Right lung (tissue), 5 donors: ENCODE results near the gene C1orf167. TPM values are rescaled to one million over a fixed set of nuclear protein-coding genes. Genes with fewer than 3 reads are reported as not detected.
A peak's percentile ranks its signal among the peaks of the same experiment; 100 is the strongest.

Experiments
- DNase-seq, 2 donors: peaks; one replicate each; pipeline ENCODE4 v3.0.0-alpha.2; 2013
- polyA plus RNA-seq, 5 donors: library from polyadenylated mRNA; unstranded; fragments of 120-200 nt; gene quantifications; one replicate each; pipeline versions ENCODE4 v1.2.1 to v1.2.3, GENCODE V29; 2013; ENCODE audit warnings: inconsistent platforms in 1 of 5, low replicate concordance in 1 of 5; ENCODE audit not compliant: insufficient read length in 5 of 5, insufficient read depth in 1 of 5

C1orf167 gene
- polyA plus RNA-seq, 5 donors = 0.29 to 0.55 TPM; not detected in 3

- peak; percentile 35 to 36 for DNase-seq
Observed at GRCh38 chr1:11736746-11737639, 25.0 kb upstream of the C1orf167 start.

- DNase-seq = no peak
Observed at GRCh38 chr1:11738096-11738495, 23.9 kb upstream of the C1orf167 start.

- no peak for DNase-seq
Observed at GRCh38 chr1:11738783-11739182, 23.2 kb upstream of the C1orf167 start.

GRCh38 chr1:11740258-11741192 lies 21.5 kb upstream of the C1orf167 start:
- DNase-seq = no peak

GRCh38 chr1:11741482-11741881 lies 20.5 kb upstream of the C1orf167 start:
- DNase-seq = no peak

GRCh38 chr1:11741919-11742558 lies 20.0 kb upstream of the C1orf167 start:
- no peak for DNase-seq

GRCh38 chr1:11744287-11744686 lies 17.7 kb upstream of the C1orf167 start:
- no peak for DNase-seq

- DNase-seq = no peak
Observed at GRCh38 chr1:11746092-11746491, 15.9 kb upstream of the C1orf167 start.

- DNase-seq = no peak
Observed at GRCh38 chr1:11746795-11747487, 15.1 kb upstream of the C1orf167 start.

GRCh38 chr1:11748294-11749202 lies 13.4 kb upstream of the C1orf167 start:
- DNase-seq = no peak

- DNase-seq = no peak
Observed at GRCh38 chr1:11749203-11749689, 12.7 kb upstream of the C1orf167 start.

GRCh38 chr1:11749996-11750395 lies 12.0 kb upstream of the C1orf167 start:
- DNase-seq = no peak

- DNase-seq = no peak
Observed at GRCh38 chr1:11751087-11751486, 10.9 kb upstream of the C1orf167 start.

GRCh38 chr1:11752359-11753088 lies 9.5 kb upstream of the C1orf167 start:
- no peak for DNase-seq

- DNase-seq = no peak
Observed at GRCh38 chr1:11753555-11754208, 8.3 kb upstream of the C1orf167 start.

- no peak for DNase-seq
Observed at GRCh38 chr1:11757047-11757446, 4.9 kb upstream of the C1orf167 start.

GRCh38 chr1:11759791-11760190 lies 2.2 kb upstream of the C1orf167 start:
- DNase-seq = no peak

- no peak for DNase-seq
Observed at GRCh38 chr1:11761285-11761684, 708 bp upstream of the C1orf167 start.

GRCh38 chr1:11764115-11764514 lies 2.1 kb downstream of the C1orf167 start:
- DNase-seq = no peak
